Measurements from ENCODE around the gene KRT7.

The KRT7 gene

GRCh38 chr12:52202361-52203078 lies 30.5 kb upstream of the KRT7 start:
- Histone ChIP-seq H4K20me1 (ENCODE audit: insufficient read depth, low read length) (no peaks in the 10 kb centered on the region), H3K36me3 (ENCODE audit: insufficient read depth, low read length) (no peaks in the 10 kb centered on the region), H2AFZ (ENCODE audit: low read length) (no peak overlapping the region), H3F3A (ENCODE audit: insufficient read depth, low read length) (no peaks in the 10 kb centered on the region), H3K27me3 (ENCODE audit: insufficient read depth, low read length) (no peaks in the 10 kb centered on the region; the same call in 1 of the 2 replicates), H3K9ac (ENCODE audit: low read length) (no peak overlapping the region), H3K27ac (ENCODE audit: low read depth, low read length, poor library complexity, severe bottlenecking) (no peak overlapping the region), H3K9me2 (ENCODE audit: low read depth, low read length) (no peaks in the 10 kb centered on the region), H3K4me1 (ENCODE audit: insufficient read depth, low read length, severe bottlenecking) (no peaks in the 10 kb centered on the region), H3K9me3 (ENCODE audit: low read length) (no peaks in the 10 kb centered on the region), H3K4me2 (ENCODE audit: low read length) (no peak overlapping the region), H3K79me2 (ENCODE audit: insufficient read depth, low read length) (no peaks in the 10 kb centered on the region), H3K4me3 (ENCODE audit: low read depth, low read length, poor library complexity, severe bottlenecking) (no peak overlapping the region)
- TF ChIP-seq CTCF (IDR thresholded peaks at IDR 0.05; ENCODE audit: low read length) (no peak), EZH2 (IDR thresholded peaks at IDR 0.05; ENCODE audit: borderline replicate concordance, low read length) (no peak)

GRCh38 chr12:52203079-52203921 lies 29.7 kb upstream of the KRT7 start:
- no peaks in the 10 kb centered on the region for H3K9me2 ChIP-seq (ENCODE audit: low read depth, low read length)
- H3K4me1 ChIP-seq (ENCODE audit: insufficient read depth, low read length, severe bottlenecking), result no peaks in the 10 kb centered on the region
- no peaks in the 10 kb centered on the region; the same call in 1 of the 2 replicates for H3K27me3 ChIP-seq (ENCODE audit: insufficient read depth, low read length)
- no peaks in the 10 kb centered on the region for H3K9me3 ChIP-seq (ENCODE audit: low read length)
- no peaks in the 10 kb centered on the region for H3K79me2 ChIP-seq (ENCODE audit: insufficient read depth, low read length)
- no peaks in the 10 kb centered on the region for H4K20me1 ChIP-seq (ENCODE audit: insufficient read depth, low read length)
- TF ChIP-seq EZH2 (IDR thresholded peaks at IDR 0.05; ENCODE audit: borderline replicate concordance, low read length) (no peak), CTCF (IDR thresholded peaks at IDR 0.05; ENCODE audit: low read length) (no peak)
- H3K36me3 ChIP-seq (ENCODE audit: insufficient read depth, low read length), result no peaks in the 10 kb centered on the region
- H3K4me2 ChIP-seq (ENCODE audit: low read length), result no peak overlapping the region
- no peak overlapping the region for H3K9ac ChIP-seq (ENCODE audit: low read length)
- no peak overlapping the region for H3K4me3 ChIP-seq (ENCODE audit: low read depth, low read length, poor library complexity, severe bottlenecking)
- no peak overlapping the region for H3K27ac ChIP-seq (ENCODE audit: low read depth, low read length, poor library complexity, severe bottlenecking)
- no peaks in the 10 kb centered on the region for H3F3A ChIP-seq (ENCODE audit: insufficient read depth, low read length)
- no peak overlapping the region for H2AFZ ChIP-seq (ENCODE audit: low read length)

- Histone ChIP-seq H3K4me1 (ENCODE audit: insufficient read depth, low read length, severe bottlenecking) (no peaks in the 10 kb centered on the region), H3K4me2 (ENCODE audit: low read length) (no peak overlapping the region), H2AFZ (ENCODE audit: low read length) (no peak overlapping the region), H4K20me1 (ENCODE audit: insufficient read depth, low read length) (no peaks in the 10 kb centered on the region), H3K79me2 (ENCODE audit: insufficient read depth, low read length) (no peaks in the 10 kb centered on the region), H3K9me3 (ENCODE audit: low read length) (no peaks in the 10 kb centered on the region), H3K4me3 (ENCODE audit: low read depth, low read length, poor library complexity, severe bottlenecking) (no peak overlapping the region), H3K9ac (ENCODE audit: low read length) (no peak overlapping the region), H3K27ac (ENCODE audit: low read depth, low read length, poor library complexity, severe bottlenecking) (no peak overlapping the region), H3F3A (ENCODE audit: insufficient read depth, low read length) (no peaks in the 10 kb centered on the region), H3K9me2 (ENCODE audit: low read depth, low read length) (no peaks in the 10 kb centered on the region), H3K36me3 (ENCODE audit: insufficient read depth, low read length) (no peaks in the 10 kb centered on the region), H3K27me3 (ENCODE audit: insufficient read depth, low read length) (no peaks in the 10 kb centered on the region; the same call in 1 of the 2 replicates)
- TF ChIP-seq EZH2 (IDR thresholded peaks at IDR 0.05; ENCODE audit: borderline replicate concordance, low read length) (no peak), CTCF (IDR thresholded peaks at IDR 0.05; ENCODE audit: low read length) (no peak)
These were observed 28.7 kb upstream of the KRT7 start for GRCh38 chr12:52204095-52204930.

All from OCI-LY1 (cell line).